HepG2 (cell line): Measurements from ENCODE around the gene MTMR4. TPM values are rescaled to one million over a fixed set of nuclear protein-coding genes. Genes with fewer than 3 reads are reported as not detected.
A peak's percentile ranks its signal among the peaks of the same experiment; 100 is the strongest.

Experiments used
- ASH2L ChIP-seq: fragments of 300-600, 200-600 bp; sonication (generic); IDR thresholded peaks from 2 replicates; pipeline ENCODE4 v1.7.0; 2017; ENCODE audit warnings: low read depth, mild to moderate bottlenecking, moderate library complexity, mixed read lengths, low read length; ENCODE audit not compliant: insufficient read length
- ATF6 ChIP-seq: sonication (generic); formaldehyde crosslinking; conservative IDR thresholded peaks from 2 replicates; pipeline ENCODE4 v1.4.0; 2020; ENCODE audit warnings: missing genetic modification reagents
- FOXK1 ChIP-seq: sonication (generic); formaldehyde crosslinking; IDR thresholded peaks from 2 replicates; pipeline ENCODE4 v1.4.0; 2020; ENCODE audit warnings: low read depth, missing genetic modification reagents, borderline replicate concordance
- KLF15 ChIP-seq: sonication (generic); formaldehyde crosslinking; IDR thresholded peaks from 2 replicates; pipeline ENCODE4 v1.8.1; 2023; ENCODE audit warnings: borderline replicate concordance, mild to moderate bottlenecking, inconsistent platforms, missing genetic modification reagents, mixed read lengths
- LCORL ChIP-seq, 2 experiments: fragments of 450-650 bp in 1 of 2; sonication (generic) in 1 of 2; formaldehyde crosslinking in 1 of 2; IDR thresholded peaks; 2 replicates each; pipeline versions ENCODE4 v1.5.0 to v1.6.1; 2017 to 2020; ENCODE audit warnings: antibody characterized with exemption in 1 of 2, missing genetic modification reagents in 1 of 2
- NCOR1 ChIP-seq: fragments of 200-600 bp; sonication (generic); IDR thresholded peaks from 2 replicates; pipeline ENCODE4 v1.7.0; 2017; ENCODE audit warnings: antibody characterized with exemption, low read length, borderline replicate concordance
- NR2C2 ChIP-seq: sonication (generic); formaldehyde crosslinking; IDR thresholded peaks from 2 replicates; pipeline ENCODE4 v1.4.0; 2020; ENCODE audit warnings: missing genetic modification reagents, mild to moderate bottlenecking, moderate library complexity, borderline replicate concordance
- POLR2G ChIP-seq: fragments of 200-400 bp; formaldehyde crosslinking; IDR thresholded peaks from 2 replicates; pipeline ENCODE4 v1.6.1; 2018; ENCODE audit warnings: mild to moderate bottlenecking, low read depth, low read length, moderate library complexity
- RAD51 ChIP-seq: fragments of 450-650 bp; IDR thresholded peaks from 2 replicates; pipeline ENCODE4 v1.6.1; 2016; ENCODE audit warnings: borderline replicate concordance
- RFXAP ChIP-seq: sonication (generic); formaldehyde crosslinking; IDR thresholded peaks from 2 replicates; pipeline ENCODE4 v1.4.0; 2020; ENCODE audit warnings: missing genetic modification reagents, borderline replicate concordance
- SOX13 ChIP-seq, 3 experiments: fragments of 450-650 bp in 1 of 3; sonication (generic) in 1 of 3; formaldehyde crosslinking in 1 of 3; IDR thresholded peaks in 2 of 3; conservative IDR thresholded peaks in 1 of 3; 2 replicates each; pipeline versions ENCODE4 v1.5.0 to v1.6.1; 2016 to 2020; ENCODE audit warnings: antibody characterized with exemption in 1 of 3, mild to moderate bottlenecking in 1 of 3, missing compliant biosample characterization in 1 of 3, missing genetic modification reagents in 1 of 3, moderate library complexity in 1 of 3
- ZKSCAN8 ChIP-seq: IDR thresholded peaks from 2 replicates; pipeline ENCODE4 v1.6.1; 2016; ENCODE audit warnings: borderline replicate concordance, missing genetic modification reagents, missing compliant biosample characterization
- ZMAT3 ChIP-seq: sonication (generic); formaldehyde crosslinking; conservative IDR thresholded peaks from 2 replicates; pipeline ENCODE4 v1.7.0; 2021; ENCODE audit warnings: missing genetic modification reagents
- ZNF20 ChIP-seq: sonication (generic); formaldehyde crosslinking; IDR thresholded peaks from 2 replicates; pipeline ENCODE4 v1.4.0; 2020; ENCODE audit warnings: mild to moderate bottlenecking, moderate library complexity, missing genetic modification reagents
- ZNF274 ChIP-seq: sonication (generic); formaldehyde crosslinking; IDR thresholded peaks from 2 replicates; pipeline ENCODE4 v1.5.1; 2020; ENCODE audit warnings: mild to moderate bottlenecking, missing genetic modification reagents
- ZNF501 ChIP-seq: sonication (generic); formaldehyde crosslinking; IDR thresholded peaks from 2 replicates; pipeline ENCODE4 v1.5.1; 2020; ENCODE audit warnings: mild to moderate bottlenecking, moderate library complexity, missing genetic modification reagents
- ZNF790 ChIP-seq: sonication (generic); formaldehyde crosslinking; IDR thresholded peaks from 2 replicates; pipeline ENCODE4 v1.8.0; 2022; ENCODE audit warnings: missing genetic modification reagents, mild to moderate bottlenecking, borderline replicate concordance
- ZNF850 ChIP-seq: sonication (generic); formaldehyde crosslinking; conservative IDR thresholded peaks from 2 replicates; pipeline ENCODE4 v1.9.0; 2021; ENCODE audit warnings: mild to moderate bottlenecking, missing genetic modification reagents
- polyA plus RNA-seq, 8 experiments: library from polyadenylated mRNA; depleted of rRNA in 3 of 8; stranded (reverse) in 7 of 8; unstranded in 1 of 8; fragments of >200 nt; fragmentation: Illumina TruSeq in 4 of 8; extraction: Trizol in 4 of 8; gene quantifications; 2 replicates each; pipeline versions ENCODE4 v1.2.1 to v1.2.3, GENCODE V29; 2011 to 2016; ENCODE audit warnings: low read depth in 4 of 8, missing spikeins in 1 of 8, mixed read lengths in 1 of 8; ENCODE audit not compliant: insufficient read depth in 1 of 8
- total RNA-seq, 5 experiments: library from RNA; depleted of rRNA; stranded (reverse); fragments of >200 nt; fragmentation: Illumina TruSeq; extraction: Trizol; gene quantifications; 2 replicates each; pipeline ENCODE4 v1.2.3, GENCODE V29; 2016; ENCODE audit warnings: low read depth in 1 of 5
- TF ChIP-seq, protein P1 (sequence below): sonication (generic); formaldehyde crosslinking; IDR thresholded peaks from 2 replicates; pipeline ENCODE4 v1.8.1; 2023; ENCODE audit warnings: mild to moderate bottlenecking, missing genetic modification reagents
- TF ChIP-seq, protein P2 (sequence below): sonication (generic); formaldehyde crosslinking; IDR thresholded peaks from 2 replicates; pipeline ENCODE4 v1.4.0; 2020; ENCODE audit warnings: missing genetic modification reagents, borderline replicate concordance
- TF ChIP-seq, protein P3 (sequence below): sonication (generic); formaldehyde crosslinking; IDR thresholded peaks from 2 replicates; pipeline ENCODE4 v1.9.0; 2021; ENCODE audit warnings: missing genetic modification reagents, mild to moderate bottlenecking, borderline replicate concordance

MTMR4 gene
- total and polyA plus RNA-seq, 2 of the 13 experiments (the other 11 are each of a cell fraction or from before 2014, with no cell fraction given): 62.5 to 65.1 TPM

DNA sequence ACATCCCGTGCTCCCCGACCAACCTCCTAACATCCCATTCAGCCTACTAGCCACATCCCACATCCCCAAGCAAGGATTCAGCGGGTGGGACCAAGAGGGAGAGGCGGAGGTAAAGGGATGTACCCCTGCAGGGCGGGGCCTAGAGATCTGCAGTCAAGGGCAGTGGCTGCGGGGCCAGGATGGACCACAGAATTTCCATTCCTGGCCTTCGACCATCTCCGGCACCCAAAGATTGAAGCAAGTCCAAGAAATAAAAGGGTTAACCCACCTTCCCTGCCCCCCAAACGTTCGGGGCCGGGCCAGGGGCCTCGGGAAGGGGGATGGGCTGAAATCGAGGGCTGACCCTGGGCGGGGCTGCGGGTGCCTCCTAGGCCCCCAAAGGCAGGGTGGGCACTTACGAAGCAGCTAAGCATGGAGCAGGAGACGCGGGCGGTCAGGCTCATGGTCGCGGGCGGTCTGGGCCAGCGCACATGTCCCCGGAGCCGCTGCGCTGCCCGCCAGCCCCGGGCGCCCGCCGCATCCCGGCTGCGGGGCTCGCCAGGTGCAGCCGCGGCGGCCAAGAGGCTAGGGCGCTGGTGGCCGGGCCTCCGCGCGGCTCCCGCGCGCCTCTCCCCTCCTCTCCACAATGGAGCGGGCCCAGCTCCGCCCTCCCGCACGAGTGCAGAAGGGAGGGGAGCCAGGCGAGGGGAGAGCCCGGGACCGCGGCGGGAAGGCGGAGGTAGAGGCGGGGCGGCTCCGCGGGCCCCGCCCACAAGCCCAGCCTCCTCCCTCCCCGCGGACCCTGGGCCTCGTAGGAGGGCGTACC, at the start of gene MTMR4 (continued):
- TF ChIP-seq, protein P1, sequence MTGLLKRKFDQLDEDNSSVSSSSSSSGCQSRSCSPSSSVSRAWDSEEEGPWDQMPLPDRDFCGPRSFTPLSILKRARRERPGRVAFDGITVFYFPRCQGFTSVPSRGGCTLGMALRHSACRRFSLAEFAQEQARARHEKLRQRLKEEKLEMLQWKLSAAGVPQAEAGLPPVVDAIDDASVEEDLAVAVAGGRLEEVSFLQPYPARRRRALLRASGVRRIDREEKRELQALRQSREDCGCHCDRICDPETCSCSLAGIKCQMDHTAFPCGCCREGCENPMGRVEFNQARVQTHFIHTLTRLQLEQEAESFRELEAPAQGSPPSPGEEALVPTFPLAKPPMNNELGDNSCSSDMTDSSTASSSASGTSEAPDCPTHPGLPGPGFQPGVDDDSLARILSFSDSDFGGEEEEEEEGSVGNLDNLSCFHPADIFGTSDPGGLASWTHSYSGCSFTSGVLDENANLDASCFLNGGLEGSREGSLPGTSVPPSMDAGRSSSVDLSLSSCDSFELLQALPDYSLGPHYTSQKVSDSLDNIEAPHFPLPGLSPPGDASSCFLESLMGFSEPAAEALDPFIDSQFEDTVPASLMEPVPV (CRISPR knock-in tag): no peak; the same call in 1 of the 2 replicates
- 0 out of 2 replicates have a peak, but pooled peaks have one; percentile 66 for TF ChIP-seq ZNF274 (CRISPR knock-in tag)
- 0 out of 2 replicates have a peak, but pooled peaks have one; percentile 25 for TF ChIP-seq RFXAP (CRISPR knock-in tag)
- TF ChIP-seq, protein P2, sequence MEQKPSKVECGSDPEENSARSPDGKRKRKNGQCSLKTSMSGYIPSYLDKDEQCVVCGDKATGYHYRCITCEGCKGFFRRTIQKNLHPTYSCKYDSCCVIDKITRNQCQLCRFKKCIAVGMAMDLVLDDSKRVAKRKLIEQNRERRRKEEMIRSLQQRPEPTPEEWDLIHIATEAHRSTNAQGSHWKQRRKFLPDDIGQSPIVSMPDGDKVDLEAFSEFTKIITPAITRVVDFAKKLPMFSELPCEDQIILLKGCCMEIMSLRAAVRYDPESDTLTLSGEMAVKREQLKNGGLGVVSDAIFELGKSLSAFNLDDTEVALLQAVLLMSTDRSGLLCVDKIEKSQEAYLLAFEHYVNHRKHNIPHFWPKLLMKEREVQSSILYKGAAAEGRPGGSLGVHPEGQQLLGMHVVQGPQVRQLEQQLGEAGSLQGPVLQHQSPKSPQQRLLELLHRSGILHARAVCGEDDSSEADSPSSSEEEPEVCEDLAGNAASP (CRISPR knock-in tag): 0 out of 2 replicates have a peak, but pooled peaks have one; percentile 25
- no peak for TF ChIP-seq ATF6 (CRISPR knock-in tag)
- TF ChIP-seq ZMAT3: peak; percentile 47; the same call in 1 of the 2 replicates
- no peak for TF ChIP-seq ZKSCAN8 (CRISPR knock-in tag)
- TF ChIP-seq ZNF501: peak; percentile 62; the same call in 1 of the 2 replicates
- TF ChIP-seq, protein P3, sequence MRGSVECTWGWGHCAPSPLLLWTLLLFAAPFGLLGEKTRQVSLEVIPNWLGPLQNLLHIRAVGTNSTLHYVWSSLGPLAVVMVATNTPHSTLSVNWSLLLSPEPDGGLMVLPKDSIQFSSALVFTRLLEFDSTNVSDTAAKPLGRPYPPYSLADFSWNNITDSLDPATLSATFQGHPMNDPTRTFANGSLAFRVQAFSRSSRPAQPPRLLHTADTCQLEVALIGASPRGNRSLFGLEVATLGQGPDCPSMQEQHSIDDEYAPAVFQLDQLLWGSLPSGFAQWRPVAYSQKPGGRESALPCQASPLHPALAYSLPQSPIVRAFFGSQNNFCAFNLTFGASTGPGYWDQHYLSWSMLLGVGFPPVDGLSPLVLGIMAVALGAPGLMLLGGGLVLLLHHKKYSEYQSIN (CRISPR knock-in tag): no peak
- no peak for TF ChIP-seq NCOR1
- TF ChIP-seq FOXK1 (CRISPR knock-in tag): peak; percentile 40; the same call in 1 of the 2 replicates
- TF ChIP-seq LCORL (IDR thresholded peaks at IDR 0.05): no peak
- 0 out of 2 replicates have a peak, but pooled peaks have one; percentile 17 for TF ChIP-seq LCORL (CRISPR knock-in tag; IDR thresholded peaks at IDR 0.05)
- TF ChIP-seq ZNF850 (CRISPR knock-in tag): no peak
- TF ChIP-seq RAD51: no peak
- TF ChIP-seq ASH2L: peak; percentile 41
- TF ChIP-seq NR2C2: peak; percentile 29; the same call in 1 of the 2 replicates
- TF ChIP-seq SOX13 (IDR thresholded peaks at IDR 0.05): no peak
- peak in 1 of 2 experiments; percentile 53; a peak in 1 of 4 replicates for TF ChIP-seq SOX13 (CRISPR knock-in tag; conservative IDR thresholded peaks at IDR 0.05 in 1 of 2, IDR thresholded peaks at IDR 0.05 in 1 of 2)
- TF ChIP-seq KLF15 (CRISPR knock-in tag): no peak
- peak; percentile 77 for TF ChIP-seq POLR2G
- peak; percentile 51; the same call in 1 of the 2 replicates for TF ChIP-seq ZNF790 (CRISPR knock-in tag)
- TF ChIP-seq ZNF20: no peak
